Measurements from ENCODE around the gene IRF8. TPM values are rescaled to one million over a fixed set of nuclear protein-coding genes. Genes with fewer than 3 reads are reported as not detected.

IRF8 gene
- total RNA-seq, 1 experiment from 2014 or later = 29.5 TPM

DNA sequence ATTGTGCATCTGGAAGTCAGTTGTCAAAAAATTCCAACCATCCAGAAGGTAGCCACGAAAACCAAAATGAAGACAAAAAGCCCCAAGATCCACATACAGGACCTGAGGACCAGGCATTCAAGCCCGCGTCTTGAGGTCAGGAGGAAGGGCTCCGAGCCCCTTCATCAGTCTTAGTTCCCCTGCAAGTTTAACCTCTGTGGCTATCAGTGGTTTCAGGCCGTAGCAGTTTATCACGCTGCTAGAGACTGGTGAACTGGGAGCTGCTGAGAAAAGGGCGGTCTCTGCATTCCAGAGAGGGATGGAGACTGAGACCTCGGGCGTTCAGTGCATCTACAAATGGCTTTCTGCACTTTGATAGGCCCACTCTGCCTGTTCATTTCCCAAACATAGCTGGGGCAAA, 70.6 kb downstream of the IRF8 start:
- Mint-ChIP-seq H3K9me3 (ENCODE audit: unreplicated experiment) (peaks cover 10% of the 10 kb centered on the region), H3K27me3 (ENCODE audit: insufficient read depth, unreplicated experiment) (no peaks in the 10 kb centered on the region), H3K4me3 (ENCODE audit: unreplicated experiment) (no peak overlapping the region), H3K27ac (ENCODE audit: unreplicated experiment) (peak overlapping the region; percentile 0), H3K4me1 (ENCODE audit: low read depth, unreplicated experiment) (peaks cover 43% of the 10 kb centered on the region), H3K36me3 (ENCODE audit: insufficient read depth, unreplicated experiment) (peaks cover 17% of the 10 kb centered on the region)
- CTCF ChIA-PET = interaction anchor here (1.3 to 1.6 kb wide), 2 partner anchors 18 to 151 kb away, joined by 3 to 4 read pairs; no protein-coding TSS in a partner anchor
- Histone ChIP-seq H3K4me3 (ENCODE audit: low read depth, low read length) (no peak overlapping the region), H3K4me1 (peaks cover 43% of the 10 kb centered on the region), H3K27me3 (replicated peaks; ENCODE audit: control insufficient read depth, insufficient read depth, low read length) (no peaks in the 10 kb centered on the region), H3K36me3 (ENCODE audit: control insufficient read depth, insufficient read depth, low read length) (no peaks in the 10 kb centered on the region), H3K9me3 (peaks cover 3% of the 10 kb centered on the region; the same call in 1 of the 2 replicates)
- peak in 1 of 2 experiments; percentile 24 for DNase-seq
- intact Hi-C loops (cut with micrococcal nuclease; ENCODE audit: unreplicated experiment) = no loop called here
- TF ChIP-seq, protein P1, sequence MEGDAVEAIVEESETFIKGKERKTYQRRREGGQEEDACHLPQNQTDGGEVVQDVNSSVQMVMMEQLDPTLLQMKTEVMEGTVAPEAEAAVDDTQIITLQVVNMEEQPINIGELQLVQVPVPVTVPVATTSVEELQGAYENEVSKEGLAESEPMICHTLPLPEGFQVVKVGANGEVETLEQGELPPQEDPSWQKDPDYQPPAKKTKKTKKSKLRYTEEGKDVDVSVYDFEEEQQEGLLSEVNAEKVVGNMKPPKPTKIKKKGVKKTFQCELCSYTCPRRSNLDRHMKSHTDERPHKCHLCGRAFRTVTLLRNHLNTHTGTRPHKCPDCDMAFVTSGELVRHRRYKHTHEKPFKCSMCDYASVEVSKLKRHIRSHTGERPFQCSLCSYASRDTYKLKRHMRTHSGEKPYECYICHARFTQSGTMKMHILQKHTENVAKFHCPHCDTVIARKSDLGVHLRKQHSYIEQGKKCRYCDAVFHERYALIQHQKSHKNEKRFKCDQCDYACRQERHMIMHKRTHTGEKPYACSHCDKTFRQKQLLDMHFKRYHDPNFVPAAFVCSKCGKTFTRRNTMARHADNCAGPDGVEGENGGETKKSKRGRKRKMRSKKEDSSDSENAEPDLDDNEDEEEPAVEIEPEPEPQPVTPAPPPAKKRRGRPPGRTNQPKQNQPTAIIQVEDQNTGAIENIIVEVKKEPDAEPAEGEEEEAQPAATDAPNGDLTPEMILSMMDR (IDR thresholded peaks at IDR 0.05; ENCODE audit: insufficient read depth in 1 of 2, low read depth in 1 of 2, low read length in 1 of 2, severe bottlenecking in 1 of 2, unreplicated experiment in 1 of 2) = no peak
- POLR2A ChIA-PET = no interaction called here
- BruUV-seq (replicated peaks) = no TSS peak

DNA sequence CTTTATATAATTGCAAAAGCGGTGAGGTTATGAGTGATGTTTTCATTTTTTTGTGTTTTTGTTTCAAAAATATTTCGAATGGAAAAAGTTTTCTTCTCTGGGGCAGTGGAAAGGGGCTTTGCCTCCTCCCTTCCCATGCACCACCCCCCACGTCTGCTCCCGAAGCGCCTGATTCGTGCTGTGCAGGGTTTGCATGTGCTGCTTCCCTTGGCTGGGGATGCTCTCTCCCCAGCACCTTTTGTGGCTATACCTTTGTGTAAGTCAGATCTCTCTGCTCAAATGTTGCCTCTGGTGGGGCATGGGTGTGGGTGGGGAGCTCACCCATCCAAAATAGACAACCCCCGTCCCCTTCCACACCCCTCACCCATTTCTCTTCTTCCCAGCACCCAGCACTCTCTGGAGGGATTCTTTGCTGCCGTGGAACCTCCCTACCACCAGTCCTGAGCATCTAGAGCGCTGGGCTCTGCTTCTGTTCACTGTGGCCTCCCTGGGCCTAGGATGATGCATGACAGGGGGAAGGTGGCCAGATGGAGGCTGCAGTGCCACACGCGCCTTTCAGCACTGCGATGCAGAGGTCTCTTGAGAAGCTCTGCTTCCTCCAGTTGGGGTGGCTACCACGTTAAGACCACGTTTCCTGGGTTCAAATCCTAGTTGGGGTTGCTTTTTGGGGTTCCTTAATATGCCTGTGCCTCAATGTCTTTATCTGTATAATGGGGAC, 71.2 kb downstream of the IRF8 start:
- Histone ChIP-seq H3K4me1 (peaks cover 48% of the 10 kb centered on the region), H3K27me3 (replicated peaks; ENCODE audit: control insufficient read depth, insufficient read depth, low read length) (no peaks in the 10 kb centered on the region), H3K36me3 (ENCODE audit: control insufficient read depth, insufficient read depth, low read length) (no peaks in the 10 kb centered on the region), H3K4me3 (ENCODE audit: low read depth, low read length) (no peak overlapping the region), H3K9me3 (peaks cover 3% of the 10 kb centered on the region; the same call in 1 of the 2 replicates)
- Mint-ChIP-seq H3K4me1 (ENCODE audit: low read depth, unreplicated experiment) (peaks cover 49% of the 10 kb centered on the region), H3K4me3 (ENCODE audit: unreplicated experiment) (no peak overlapping the region), H3K36me3 (ENCODE audit: insufficient read depth, unreplicated experiment) (peaks cover 21% of the 10 kb centered on the region), H3K27me3 (ENCODE audit: insufficient read depth, unreplicated experiment) (no peaks in the 10 kb centered on the region), H3K27ac (ENCODE audit: unreplicated experiment) (peak overlapping the region; percentile 47), H3K9me3 (ENCODE audit: unreplicated experiment) (peaks cover 10% of the 10 kb centered on the region)
- BruUV-seq (replicated peaks) = no TSS peak
- TF ChIP-seq, protein P1 (IDR thresholded peaks at IDR 0.05; ENCODE audit: insufficient read depth in 1 of 2, low read depth in 1 of 2, low read length in 1 of 2, severe bottlenecking in 1 of 2, unreplicated experiment in 1 of 2) = no peak
- intact Hi-C loops (cut with micrococcal nuclease; ENCODE audit: unreplicated experiment) = no loop called here
- ChIA-PET CTCF (interaction anchor here (1.3 to 1.6 kb wide), 2 partner anchors 17 to 151 kb away, joined by 3 to 4 read pairs; no protein-coding TSS in a partner anchor), POLR2A (no interaction called here)
- no peak for DNase-seq

- Histone ChIP-seq H3K27me3 (replicated peaks; ENCODE audit: control insufficient read depth, insufficient read depth, low read length) (no peaks in the 10 kb centered on the region), H3K4me1 (peaks cover 54% of the 10 kb centered on the region), H3K9me3 (peaks cover 3% of the 10 kb centered on the region; the same call in 1 of the 2 replicates), H3K36me3 (ENCODE audit: control insufficient read depth, insufficient read depth, low read length) (no peaks in the 10 kb centered on the region), H3K4me3 (ENCODE audit: low read depth, low read length) (no peak overlapping the region)
- intact Hi-C loops (cut with micrococcal nuclease; ENCODE audit: unreplicated experiment) = no loop called here
- Mint-ChIP-seq H3K27ac (ENCODE audit: unreplicated experiment) (peak overlapping the region; percentile 47), H3K4me1 (ENCODE audit: low read depth, unreplicated experiment) (peaks cover 55% of the 10 kb centered on the region), H3K27me3 (ENCODE audit: insufficient read depth, unreplicated experiment) (no peaks in the 10 kb centered on the region), H3K36me3 (ENCODE audit: insufficient read depth, unreplicated experiment) (peaks cover 21% of the 10 kb centered on the region), H3K9me3 (ENCODE audit: unreplicated experiment) (peaks cover 10% of the 10 kb centered on the region), H3K4me3 (ENCODE audit: unreplicated experiment) (no peak overlapping the region)
- DNase-seq = peak; percentile 63 to 77
- TF ChIP-seq, protein P1 (IDR thresholded peaks at IDR 0.05; ENCODE audit: insufficient read depth in 1 of 2, low read depth in 1 of 2, low read length in 1 of 2, severe bottlenecking in 1 of 2, unreplicated experiment in 1 of 2) = no peak
- BruUV-seq (replicated peaks) = no TSS peak
- CTCF ChIA-PET = interaction anchor here (1.3 to 1.6 kb wide), 2 partner anchors 16 to 152 kb away, joined by 3 to 4 read pairs; no protein-coding TSS in a partner anchor
- POLR2A ChIA-PET = no interaction called here
Observed at GRCh38 chr16:85970738-85971137, 71.8 kb downstream of the IRF8 start.

Small RNA genes lying within 50 kb of the gene (microRNA-seq; reads per million reads assigned to microRNA genes)
- gene MIR6774 = 0.74 reads per million

Other genes with a start within 250 kb of the IRF8 start
- gene GINS2, start 210.2 kb upstream of the IRF8 start, total RNA-seq (2022) = 52.5 and 62.9 TPM in 2 replicates
- gene C16orf74, start 148.1 kb upstream of the IRF8 start, total RNA-seq (2022) = 3.8 and 4.0 TPM in 2 replicates
- 86.7 and 94.7 TPM in 2 replicates for gene EMC8, start 99.6 kb upstream of the IRF8 start, total RNA-seq (2022)
- gene COX4I1, start 99.5 kb upstream of the IRF8 start, total RNA-seq (2022) = 814 and 893 TPM in 2 replicates

Measured in Caco-2 (cell line).